SK-N-SH treated with all-trans-retinoic acid at 6 μM for 48 hours (cell line): ENCODE measurements around the gene DOCK11.
"Not testable (repeated sequence)": the region's sequence is repeated elsewhere in the genome, so short reads cannot be mapped to it uniquely, and the experiment has no call there.

Experiments
- ATAC-seq: fragments of 200-7000 bp; cut with Tn5 transposase; 3 replicates; pipeline ENCODE4 v1.9.1; 2020; ENCODE audit warnings: mild to moderate bottlenecking, moderate library complexity
- ARNTL ChIP-seq: fragments of 450-650 bp; formaldehyde crosslinking; IDR thresholded peaks from 2 replicates; pipeline ENCODE4 v1.5.0; 2020; ENCODE audit warnings: low read depth, mild to moderate bottlenecking, moderate library complexity, borderline replicate concordance
- BACH2 ChIP-seq: fragments of 250-450 bp; sonication (Bioruptor Pico); IDR thresholded peaks from 2 replicates; pipeline ENCODE4 v1.9.0; 2021; ENCODE audit warnings: mild to moderate bottlenecking, borderline replicate concordance
- CSDC2 ChIP-seq: fragments of 250-450 bp; sonication (Bioruptor Pico); IDR thresholded peaks from 2 replicates; pipeline ENCODE4 v1.5.0; 2020; ENCODE audit warnings: mild to moderate bottlenecking, moderate library complexity
- ESRRG ChIP-seq: fragments of 250-450 bp; sonication (Bioruptor Pico); IDR thresholded peaks from 2 replicates; pipeline ENCODE4 v1.6.1; 2021; ENCODE audit warnings: mild to moderate bottlenecking
- GLIS3 ChIP-seq: fragments of 250-450 bp; sonication (Bioruptor Pico); IDR thresholded peaks from 2 replicates; pipeline ENCODE4 v1.5.0; 2020; ENCODE audit warnings: mild to moderate bottlenecking, moderate library complexity
- ISL1 ChIP-seq: fragments of 250-450 bp; sonication (Bioruptor Pico); IDR thresholded peaks from 2 replicates; pipeline ENCODE4 v2.1.2; 2022; ENCODE audit warnings: mild to moderate bottlenecking, moderate library complexity
- OSR1 ChIP-seq: fragments of 250-450 bp; sonication (Bioruptor Pico); IDR thresholded peaks from 2 replicates; pipeline ENCODE4 v1.8.0; 2022; ENCODE audit warnings: moderate library complexity, mild to moderate bottlenecking, inconsistent platforms
- PPARA ChIP-seq: fragments of 250-450 bp; sonication (Bioruptor Pico); IDR thresholded peaks from 2 replicates; pipeline ENCODE4 v1.5.0; 2020; ENCODE audit warnings: mild to moderate bottlenecking, borderline replicate concordance
- RARB ChIP-seq: fragments of 250-450 bp; sonication (Bioruptor Pico); IDR thresholded peaks from 2 replicates; pipeline ENCODE4 v1.8.0; 2021; ENCODE audit warnings: mild to moderate bottlenecking, moderate library complexity
- SNAI2 ChIP-seq: fragments of 250-450 bp; sonication (Bioruptor Pico); IDR thresholded peaks from 2 replicates; pipeline ENCODE4 v1.5.0; 2020; ENCODE audit warnings: mild to moderate bottlenecking, moderate library complexity
- TCF4 ChIP-seq: fragments of 250-450 bp; sonication (Bioruptor Pico); IDR thresholded peaks from 2 replicates; pipeline ENCODE4 v1.8.0; 2021; ENCODE audit warnings: mild to moderate bottlenecking, moderate library complexity, borderline replicate concordance
- TOX ChIP-seq: fragments of 250-450 bp; sonication (Bioruptor Pico); IDR thresholded peaks from 2 replicates; pipeline ENCODE4 v1.8.0; 2021; ENCODE audit warnings: mild to moderate bottlenecking, moderate library complexity, borderline replicate concordance
- ZC3H10 ChIP-seq: fragments of 250-450 bp; sonication (Bioruptor Pico); IDR thresholded peaks from 2 replicates; pipeline ENCODE4 v1.5.1; 2021; ENCODE audit warnings: mild to moderate bottlenecking, moderate library complexity
- ZFP3 ChIP-seq: fragments of 250-450 bp; sonication (Bioruptor Pico); IDR thresholded peaks from 2 replicates; pipeline ENCODE4 v1.5.0; 2020; ENCODE audit warnings: mild to moderate bottlenecking, moderate library complexity
- ZFP30 ChIP-seq: fragments of 450-650 bp; formaldehyde crosslinking; IDR thresholded peaks from 2 replicates; pipeline ENCODE4 v1.5.0; 2022; ENCODE audit warnings: mild to moderate bottlenecking, moderate library complexity
- ZNF565 ChIP-seq: fragments of 450-650 bp; formaldehyde crosslinking; conservative IDR thresholded peaks from 2 replicates; pipeline ENCODE4 v1.5.0; 2020; ENCODE audit warnings: low read depth, mild to moderate bottlenecking, moderate library complexity
- ZNF70 ChIP-seq: fragments of 450-650 bp; formaldehyde crosslinking; IDR thresholded peaks from 2 replicates; pipeline ENCODE4 v1.5.0; 2020; ENCODE audit warnings: mild to moderate bottlenecking, moderate library complexity
- ZNF8 ChIP-seq: fragments of 450-650 bp; formaldehyde crosslinking; IDR thresholded peaks from 2 replicates; pipeline ENCODE4 v1.5.0; 2020; ENCODE audit warnings: mild to moderate bottlenecking, moderate library complexity
- TF ChIP-seq, protein P1 (sequence below): fragments of 250-450 bp; sonication (Bioruptor Pico); IDR thresholded peaks from 2 replicates; pipeline ENCODE4 v1.8.0; 2021; ENCODE audit warnings: low read depth, mild to moderate bottlenecking, moderate library complexity, borderline replicate concordance
- TF ChIP-seq, protein P2 (sequence below): fragments of 250-450 bp; sonication (Bioruptor Pico); IDR thresholded peaks from 2 replicates; pipeline ENCODE4 v1.5.0; 2020; ENCODE audit warnings: mild to moderate bottlenecking, moderate library complexity
- TF ChIP-seq, protein P3 (sequence below): fragments of 250-450 bp; sonication (Bioruptor Pico); IDR thresholded peaks from 2 replicates; pipeline ENCODE4 v1.5.1; 2021; ENCODE audit warnings: mild to moderate bottlenecking, moderate library complexity
- TF ChIP-seq, protein P4 (sequence below): fragments of 250-450 bp; sonication (Bioruptor Pico); IDR thresholded peaks from 2 replicates; pipeline ENCODE4 v1.8.0; 2020; ENCODE audit warnings: mild to moderate bottlenecking, moderate library complexity, borderline replicate concordance
- TF ChIP-seq, protein P5 (sequence below): fragments of 250-450 bp; sonication (Bioruptor Pico); IDR thresholded peaks from 2 replicates; pipeline ENCODE4 v1.5.1; 2020; ENCODE audit warnings: low read depth, mild to moderate bottlenecking, moderate library complexity

The DOCK11 gene

DNA sequence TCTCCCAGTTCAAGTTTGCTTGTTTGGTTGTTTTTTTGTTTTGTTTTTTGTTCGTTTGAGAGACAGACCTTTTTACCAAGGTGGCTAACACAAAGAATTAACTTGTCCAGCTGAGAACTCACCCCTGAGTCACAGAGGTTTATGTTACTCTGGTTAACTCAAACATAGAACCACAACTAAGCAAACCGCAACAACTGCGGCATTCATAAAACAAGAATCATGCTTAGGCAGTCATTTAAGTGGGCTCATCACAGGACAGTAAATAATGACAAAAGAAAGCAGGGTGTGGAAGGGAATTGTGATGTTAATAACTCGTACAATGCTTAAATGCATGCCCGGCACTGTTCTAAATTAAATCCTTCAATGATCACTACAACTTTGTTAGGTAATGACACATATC lies 207.1 kb downstream of the DOCK11 start (continued):
- TF ChIP-seq ZNF8 (CRISPR knock-in tag): no peak
- TF ChIP-seq ZC3H10 (CRISPR knock-in tag): no peak
- TF ChIP-seq ISL1 (CRISPR knock-in tag): no peak
- no peak for TF ChIP-seq OSR1 (CRISPR knock-in tag)
- TF ChIP-seq ZFP30 (CRISPR knock-in tag): no peak

DNA sequence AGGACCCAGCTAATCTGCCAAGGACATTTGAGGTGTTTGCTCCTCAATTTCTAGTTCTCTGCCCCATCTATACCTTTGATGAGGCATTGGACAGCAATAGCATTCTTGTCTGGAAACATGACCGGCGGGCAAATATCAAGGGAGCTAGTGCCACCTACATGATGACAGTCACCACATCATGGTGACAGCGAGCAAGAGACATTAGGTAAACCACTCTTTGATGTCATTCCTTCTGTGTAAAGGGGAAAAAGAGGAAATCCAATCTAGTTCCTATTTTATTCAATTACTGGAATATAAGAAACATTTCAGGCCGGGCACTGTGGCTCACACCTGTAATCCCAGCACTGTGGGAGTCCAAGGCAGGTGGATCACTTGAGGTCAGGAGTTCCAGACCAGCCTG lies 211.1 kb downstream of the DOCK11 start:
- TF ChIP-seq TCF4 (CRISPR knock-in tag): no peak
- no peak for TF ChIP-seq TOX (CRISPR knock-in tag)
- TF ChIP-seq, protein P1, sequence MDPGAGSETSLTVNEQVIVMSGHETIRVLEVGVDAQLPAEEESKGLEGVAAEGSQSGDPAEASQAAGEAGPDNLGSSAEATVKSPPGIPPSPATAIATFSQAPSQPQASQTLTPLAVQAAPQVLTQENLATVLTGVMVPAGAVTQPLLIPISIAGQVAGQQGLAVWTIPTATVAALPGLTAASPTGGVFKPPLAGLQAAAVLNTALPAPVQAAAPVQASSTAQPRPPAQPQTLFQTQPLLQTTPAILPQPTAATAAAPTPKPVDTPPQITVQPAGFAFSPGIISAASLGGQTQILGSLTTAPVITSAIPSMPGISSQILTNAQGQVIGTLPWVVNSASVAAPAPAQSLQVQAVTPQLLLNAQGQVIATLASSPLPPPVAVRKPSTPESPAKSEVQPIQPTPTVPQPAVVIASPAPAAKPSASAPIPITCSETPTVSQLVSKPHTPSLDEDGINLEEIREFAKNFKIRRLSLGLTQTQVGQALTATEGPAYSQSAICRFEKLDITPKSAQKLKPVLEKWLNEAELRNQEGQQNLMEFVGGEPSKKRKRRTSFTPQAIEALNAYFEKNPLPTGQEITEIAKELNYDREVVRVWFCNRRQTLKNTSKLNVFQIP (CRISPR knock-in tag): no peak
- no peak for TF ChIP-seq ZNF70
- no peak for TF ChIP-seq ISL1 (CRISPR knock-in tag)
- TF ChIP-seq BACH2 (CRISPR knock-in tag): no peak
- no peak for TF ChIP-seq CSDC2 (CRISPR knock-in tag)
- TF ChIP-seq, protein P2, sequence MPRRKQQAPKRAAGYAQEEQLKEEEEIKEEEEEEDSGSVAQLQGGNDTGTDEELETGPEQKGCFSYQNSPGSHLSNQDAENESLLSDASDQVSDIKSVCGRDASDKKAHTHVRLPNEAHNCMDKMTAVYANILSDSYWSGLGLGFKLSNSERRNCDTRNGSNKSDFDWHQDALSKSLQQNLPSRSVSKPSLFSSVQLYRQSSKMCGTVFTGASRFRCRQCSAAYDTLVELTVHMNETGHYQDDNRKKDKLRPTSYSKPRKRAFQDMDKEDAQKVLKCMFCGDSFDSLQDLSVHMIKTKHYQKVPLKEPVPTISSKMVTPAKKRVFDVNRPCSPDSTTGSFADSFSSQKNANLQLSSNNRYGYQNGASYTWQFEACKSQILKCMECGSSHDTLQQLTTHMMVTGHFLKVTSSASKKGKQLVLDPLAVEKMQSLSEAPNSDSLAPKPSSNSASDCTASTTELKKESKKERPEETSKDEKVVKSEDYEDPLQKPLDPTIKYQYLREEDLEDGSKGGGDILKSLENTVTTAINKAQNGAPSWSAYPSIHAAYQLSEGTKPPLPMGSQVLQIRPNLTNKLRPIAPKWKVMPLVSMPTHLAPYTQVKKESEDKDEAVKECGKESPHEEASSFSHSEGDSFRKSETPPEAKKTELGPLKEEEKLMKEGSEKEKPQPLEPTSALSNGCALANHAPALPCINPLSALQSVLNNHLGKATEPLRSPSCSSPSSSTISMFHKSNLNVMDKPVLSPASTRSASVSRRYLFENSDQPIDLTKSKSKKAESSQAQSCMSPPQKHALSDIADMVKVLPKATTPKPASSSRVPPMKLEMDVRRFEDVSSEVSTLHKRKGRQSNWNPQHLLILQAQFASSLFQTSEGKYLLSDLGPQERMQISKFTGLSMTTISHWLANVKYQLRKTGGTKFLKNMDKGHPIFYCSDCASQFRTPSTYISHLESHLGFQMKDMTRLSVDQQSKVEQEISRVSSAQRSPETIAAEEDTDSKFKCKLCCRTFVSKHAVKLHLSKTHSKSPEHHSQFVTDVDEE: no peak
- TF ChIP-seq ESRRG (CRISPR knock-in tag): no peak
- TF ChIP-seq ZFP30 (CRISPR knock-in tag): no peak
- TF ChIP-seq, protein P3, sequence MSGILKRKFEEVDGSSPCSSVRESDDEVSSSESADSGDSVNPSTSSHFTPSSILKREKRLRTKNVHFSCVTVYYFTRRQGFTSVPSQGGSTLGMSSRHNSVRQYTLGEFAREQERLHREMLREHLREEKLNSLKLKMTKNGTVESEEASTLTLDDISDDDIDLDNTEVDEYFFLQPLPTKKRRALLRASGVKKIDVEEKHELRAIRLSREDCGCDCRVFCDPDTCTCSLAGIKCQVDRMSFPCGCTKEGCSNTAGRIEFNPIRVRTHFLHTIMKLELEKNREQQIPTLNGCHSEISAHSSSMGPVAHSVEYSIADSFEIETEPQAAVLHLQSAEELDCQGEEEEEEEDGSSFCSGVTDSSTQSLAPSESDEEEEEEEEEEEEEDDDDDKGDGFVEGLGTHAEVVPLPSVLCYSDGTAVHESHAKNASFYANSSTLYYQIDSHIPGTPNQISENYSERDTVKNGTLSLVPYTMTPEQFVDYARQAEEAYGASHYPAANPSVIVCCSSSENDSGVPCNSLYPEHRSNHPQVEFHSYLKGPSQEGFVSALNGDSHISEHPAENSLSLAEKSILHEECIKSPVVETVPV: no peak
- no peak for TF ChIP-seq ZNF565
- TF ChIP-seq ZNF8 (CRISPR knock-in tag): no peak
- TF ChIP-seq PPARA (CRISPR knock-in tag): no peak
- TF ChIP-seq RARB (CRISPR knock-in tag): no peak
- no peak for TF ChIP-seq ZC3H10 (CRISPR knock-in tag)
- no peak for TF ChIP-seq GLIS3 (CRISPR knock-in tag)
- TF ChIP-seq, protein P4, sequence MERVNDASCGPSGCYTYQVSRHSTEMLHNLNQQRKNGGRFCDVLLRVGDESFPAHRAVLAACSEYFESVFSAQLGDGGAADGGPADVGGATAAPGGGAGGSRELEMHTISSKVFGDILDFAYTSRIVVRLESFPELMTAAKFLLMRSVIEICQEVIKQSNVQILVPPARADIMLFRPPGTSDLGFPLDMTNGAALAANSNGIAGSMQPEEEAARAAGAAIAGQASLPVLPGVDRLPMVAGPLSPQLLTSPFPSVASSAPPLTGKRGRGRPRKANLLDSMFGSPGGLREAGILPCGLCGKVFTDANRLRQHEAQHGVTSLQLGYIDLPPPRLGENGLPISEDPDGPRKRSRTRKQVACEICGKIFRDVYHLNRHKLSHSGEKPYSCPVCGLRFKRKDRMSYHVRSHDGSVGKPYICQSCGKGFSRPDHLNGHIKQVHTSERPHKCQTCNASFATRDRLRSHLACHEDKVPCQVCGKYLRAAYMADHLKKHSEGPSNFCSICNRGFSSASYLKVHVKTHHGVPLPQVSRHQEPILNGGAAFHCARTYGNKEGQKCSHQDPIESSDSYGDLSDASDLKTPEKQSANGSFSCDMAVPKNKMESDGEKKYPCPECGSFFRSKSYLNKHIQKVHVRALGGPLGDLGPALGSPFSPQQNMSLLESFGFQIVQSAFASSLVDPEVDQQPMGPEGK: no peak
- TF ChIP-seq OSR1 (CRISPR knock-in tag): no peak
- ATAC-seq: no peak

DNA sequence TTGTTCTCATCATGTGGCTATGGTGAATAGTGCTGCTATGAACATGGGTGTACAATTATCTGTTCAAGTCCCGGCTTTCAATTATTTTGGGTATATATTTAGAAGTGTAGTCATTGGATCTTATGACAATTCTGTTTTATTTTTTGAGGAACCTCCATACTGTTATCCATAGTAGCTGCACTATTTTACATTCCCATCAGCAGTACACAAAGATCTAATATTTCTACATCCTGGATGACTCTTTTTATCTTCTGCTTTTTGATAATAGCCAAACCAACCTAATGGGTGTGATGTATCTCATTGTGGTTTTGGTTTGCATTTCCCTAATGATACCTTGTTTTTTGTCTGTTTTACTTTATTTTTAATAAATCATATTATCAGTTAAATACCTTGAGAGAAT lies 218.9 kb downstream of the DOCK11 start:
- no peak for ATAC-seq
- TF ChIP-seq RARB (CRISPR knock-in tag) (no peak), SNAI2 (CRISPR knock-in tag) (no peak), ZFP3 (CRISPR knock-in tag) (no peak), ZNF565 (no peak), ESRRG (CRISPR knock-in tag) (no peak), PPARA (CRISPR knock-in tag) (no peak), BACH2 (CRISPR knock-in tag) (no peak), GLIS3 (CRISPR knock-in tag) (no peak), ZFP30 (CRISPR knock-in tag) (no peak), ZNF70 (no peak), ARNTL (CRISPR knock-in tag) (no peak), TCF4 (CRISPR knock-in tag) (no peak)
- TF ChIP-seq, protein P4: no peak
- TF ChIP-seq, protein P5, sequence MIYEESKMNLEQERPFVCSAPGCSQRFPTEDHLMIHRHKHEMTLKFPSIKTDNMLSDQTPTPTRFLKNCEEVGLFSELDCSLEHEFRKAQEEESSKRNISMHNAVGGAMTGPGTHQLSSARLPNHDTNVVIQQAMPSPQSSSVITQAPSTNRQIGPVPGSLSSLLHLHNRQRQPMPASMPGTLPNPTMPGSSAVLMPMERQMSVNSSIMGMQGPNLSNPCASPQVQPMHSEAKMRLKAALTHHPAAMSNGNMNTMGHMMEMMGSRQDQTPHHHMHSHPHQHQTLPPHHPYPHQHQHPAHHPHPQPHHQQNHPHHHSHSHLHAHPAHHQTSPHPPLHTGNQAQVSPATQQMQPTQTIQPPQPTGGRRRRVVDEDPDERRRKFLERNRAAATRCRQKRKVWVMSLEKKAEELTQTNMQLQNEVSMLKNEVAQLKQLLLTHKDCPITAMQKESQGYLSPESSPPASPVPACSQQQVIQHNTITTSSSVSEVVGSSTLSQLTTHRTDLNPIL (CRISPR knock-in tag): no peak
- TF ChIP-seq, protein P3: no peak

DNA sequence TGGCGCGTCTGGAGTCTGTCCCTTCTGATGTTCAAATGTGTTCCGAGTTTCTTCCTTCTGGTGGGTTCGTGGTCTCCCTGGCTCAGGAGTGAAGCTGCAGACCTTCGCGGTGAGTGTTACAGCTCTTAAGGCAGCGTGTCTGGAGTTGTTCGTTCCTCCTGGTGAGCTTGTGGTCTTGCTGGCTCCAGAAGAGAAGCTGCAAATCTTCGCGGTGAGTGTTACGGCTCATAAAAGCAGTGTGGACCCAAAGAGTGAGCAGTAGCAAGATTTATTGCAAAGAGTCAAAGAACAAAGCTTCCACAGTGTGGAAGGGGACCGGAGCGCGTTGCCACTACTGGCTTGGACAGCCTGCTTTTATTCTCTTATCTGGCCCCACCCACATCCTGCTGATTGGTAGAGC lies 220.3 kb downstream of the DOCK11 start:
- not testable (repeated sequence) for ATAC-seq

DNA sequence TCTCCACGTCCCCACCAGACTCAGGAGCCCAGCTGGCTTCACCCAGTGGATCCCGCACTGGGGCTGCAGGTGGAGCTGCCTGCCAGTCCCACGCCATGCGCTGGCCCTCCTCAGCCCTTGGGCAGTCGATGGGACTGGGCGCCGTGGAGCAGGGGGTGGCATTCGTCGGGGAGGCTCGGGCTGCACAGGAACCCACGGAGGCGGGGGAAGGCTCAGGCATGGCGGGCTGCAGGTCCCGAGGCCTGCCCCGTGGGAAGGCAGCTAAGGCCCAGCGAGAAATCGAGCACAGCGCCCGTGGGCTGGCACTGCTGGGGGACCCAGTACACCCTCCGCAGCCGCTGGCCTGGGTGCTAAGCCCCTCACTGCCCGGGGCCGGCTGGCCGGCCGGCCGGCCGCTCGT lies 221.2 kb downstream of the DOCK11 start:
- ATAC-seq: not testable (repeated sequence)
